Stomach (tissue), 4 donors: ENCODE results near the gene TRIOBP.

ENCODE experiments used
- POLR2A ChIP-seq, 4 donors: fragments of 450-650 bp; IDR thresholded peaks; one replicate each; pipeline ENCODE4 v1.6.1; 2016; ENCODE audit warnings: antibody characterized with exemption in 4 of 4, control low read depth in 2 of 4, mild to moderate bottlenecking in 1 of 4, moderate library complexity in 1 of 4
- POLR2AphosphoS5 ChIP-seq, 3 donors: sonication (generic); formaldehyde crosslinking; IDR thresholded peaks; one replicate each; pipeline ENCODE4 v1.6.1; 2016; ENCODE audit warnings: antibody characterized with exemption in 3 of 3
- TF ChIP-seq, protein P1 (sequence below), 7 experiments: fragments of 450-650 bp in 4 of 7; fragments of 200-600 bp in 3 of 7; sonication (generic) in 3 of 7; IDR thresholded peaks; one replicate each; pipeline ENCODE4 v1.5.1; 2016 to 2019; ENCODE audit warnings: antibody characterized with exemption in 7 of 7, control low read depth in 2 of 7, mild to moderate bottlenecking in 1 of 7

DNA sequence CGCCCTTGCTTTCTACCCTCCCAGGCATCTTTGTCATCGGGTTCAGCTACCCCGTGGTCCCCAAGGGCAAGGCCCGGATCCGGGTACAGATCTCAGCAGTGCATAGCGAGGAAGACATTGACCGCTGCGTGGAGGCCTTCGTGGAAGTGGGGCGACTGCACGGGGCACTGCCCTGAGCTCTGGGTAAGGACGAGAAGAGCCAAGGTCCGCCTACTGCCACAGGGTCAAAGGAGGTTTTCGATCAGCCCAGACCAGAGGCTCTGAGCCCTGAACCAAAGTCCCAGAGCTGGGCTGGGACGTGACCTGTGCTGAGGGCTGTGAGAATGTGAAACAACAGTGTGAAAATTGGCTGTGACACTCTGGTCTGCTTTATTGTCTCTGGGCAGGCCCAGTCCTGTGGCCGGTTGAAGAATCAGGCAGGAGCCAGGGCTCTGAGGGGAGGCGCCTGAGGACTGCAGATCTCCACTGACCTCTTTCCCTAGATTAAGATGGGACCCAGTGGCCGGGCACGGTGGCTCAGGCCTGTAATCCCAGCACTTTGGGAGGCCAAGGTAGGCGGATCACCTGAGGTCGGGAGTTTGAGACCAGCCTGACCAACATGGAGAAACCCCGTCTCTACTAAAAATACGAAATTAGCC, 119.8 kb downstream of the TRIOBP start:
- TF ChIP-seq, protein P1, sequence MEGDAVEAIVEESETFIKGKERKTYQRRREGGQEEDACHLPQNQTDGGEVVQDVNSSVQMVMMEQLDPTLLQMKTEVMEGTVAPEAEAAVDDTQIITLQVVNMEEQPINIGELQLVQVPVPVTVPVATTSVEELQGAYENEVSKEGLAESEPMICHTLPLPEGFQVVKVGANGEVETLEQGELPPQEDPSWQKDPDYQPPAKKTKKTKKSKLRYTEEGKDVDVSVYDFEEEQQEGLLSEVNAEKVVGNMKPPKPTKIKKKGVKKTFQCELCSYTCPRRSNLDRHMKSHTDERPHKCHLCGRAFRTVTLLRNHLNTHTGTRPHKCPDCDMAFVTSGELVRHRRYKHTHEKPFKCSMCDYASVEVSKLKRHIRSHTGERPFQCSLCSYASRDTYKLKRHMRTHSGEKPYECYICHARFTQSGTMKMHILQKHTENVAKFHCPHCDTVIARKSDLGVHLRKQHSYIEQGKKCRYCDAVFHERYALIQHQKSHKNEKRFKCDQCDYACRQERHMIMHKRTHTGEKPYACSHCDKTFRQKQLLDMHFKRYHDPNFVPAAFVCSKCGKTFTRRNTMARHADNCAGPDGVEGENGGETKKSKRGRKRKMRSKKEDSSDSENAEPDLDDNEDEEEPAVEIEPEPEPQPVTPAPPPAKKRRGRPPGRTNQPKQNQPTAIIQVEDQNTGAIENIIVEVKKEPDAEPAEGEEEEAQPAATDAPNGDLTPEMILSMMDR (IDR thresholded peaks at IDR 0.05), result no peak
- TF ChIP-seq POLR2A (IDR thresholded peaks at IDR 0.05) (no peak), POLR2AphosphoS5 (IDR thresholded peaks at IDR 0.05) (no peak)
